PC-3 (cell line): Measurements from ENCODE around the gene KRT33A. TPM values are rescaled to one million over a fixed set of nuclear protein-coding genes. Genes with fewer than 3 reads are reported as not detected.

Source experiments
- ATAC-seq: fragments of 200-7000 bp; cut with Tn5 transposase; 2 replicates; pipeline ENCODE4 v1.9.1; 2020; ENCODE audit warnings: mild to moderate bottlenecking, moderate library complexity
- BruUV-seq: library from RNA; stranded (reverse); fragments of 400-500 nt; replicated peaks from 2 replicates; lab custom pipeline; 2021; lab: Mats Ljungman, UMichigan
- CTCF ChIA-PET: fragments of 300-600 bp; sonication (Branson Sonifier 250); formaldehyde crosslinking; loops from one replicate; lab custom pipeline; 2022; ENCODE audit warnings: antibody characterized with exemption; lab: Charles Lee
- POLR2A ChIA-PET: fragments of 300-600 bp; sonication (Branson Sonifier 250); formaldehyde crosslinking; loops from one replicate; lab custom pipeline; 2022; ENCODE audit warnings: antibody characterized with exemption; ENCODE audit not compliant: unreplicated experiment; lab: Charles Lee
- DNase-seq: peaks from one replicate; pipeline ENCODE4 v3.0.0-alpha.2; 2015
- H2AFZ ChIP-seq: fragments of 300-600 bp; sonication (generic); 2 replicates; pipeline ENCODE4 v1.6.0; 2016; ENCODE audit warnings: antibody characterized with exemption, low read length
- H3F3A ChIP-seq: fragments of 300-600 bp; sonication (generic); one replicate; pipeline ENCODE4 v1.6.0; 2017; ENCODE audit warnings: antibody characterized with exemption, low read length, control low read depth, mild to moderate bottlenecking; ENCODE audit not compliant: unreplicated experiment
- H3K27ac ChIP-seq: fragments of 300-600 bp; sonication (generic); 2 replicates; pipeline ENCODE4 v1.5.1; 2016; ENCODE audit warnings: mild to moderate bottlenecking, low read length
- H3K27me3 ChIP-seq: fragments of 300-600 bp; sonication (generic); 2 replicates; pipeline ENCODE4 v1.6.1; 2016; ENCODE audit warnings: low read length, mixed read lengths
- H3K36me3 ChIP-seq: fragments of 300-600 bp; sonication (generic); 2 replicates; pipeline ENCODE4 v1.6.1; 2016; ENCODE audit warnings: low read depth, mixed run types, low read length, mixed read lengths
- H3K4me1 ChIP-seq: fragments of 300-600 bp; sonication (generic); 2 replicates; pipeline ENCODE4 v1.5.1; 2016; ENCODE audit warnings: low read length; ENCODE audit not compliant: insufficient read depth
- H3K4me2 ChIP-seq: fragments of 300-600 bp; sonication (generic); 2 replicates; pipeline ENCODE4 v1.6.0; 2016; ENCODE audit warnings: low read length
- H3K4me3 ChIP-seq: fragments of 300-600 bp; sonication (generic); 2 replicates; pipeline ENCODE4 v1.5.1; 2016; ENCODE audit warnings: mild to moderate bottlenecking, low read length, mixed read lengths
- H3K79me2 ChIP-seq: fragments of 300-600 bp; sonication (generic); 2 replicates; pipeline ENCODE4 v1.6.1; 2017; ENCODE audit warnings: low read length, mixed read lengths
- H3K9ac ChIP-seq: fragments of 300-600 bp; sonication (generic); 2 replicates; pipeline ENCODE4 v1.6.0; 2016; ENCODE audit warnings: mild to moderate bottlenecking, low read length
- H3K9me2 ChIP-seq: fragments of 300-600 bp; sonication (generic); replicated peaks from 2 replicates; pipeline ENCODE4 v1.6.1; 2016; ENCODE audit warnings: mixed run types, low read length, mixed read lengths
- H3K9me3 ChIP-seq: fragments of 300-600 bp; sonication (generic); 2 replicates; pipeline ENCODE4 v1.6.1; 2016; ENCODE audit warnings: low read length, mixed read lengths
- H4K20me1 ChIP-seq: fragments of 300-600 bp; sonication (generic); 2 replicates; pipeline ENCODE4 v1.6.1; 2016; ENCODE audit warnings: low read length, mixed read lengths
- CTCF ChIP-seq: fragments of 300-600 bp; sonication (generic); conservative IDR thresholded peaks from 2 replicates; pipeline ENCODE4 v1.5.1; 2017; ENCODE audit warnings: antibody characterized with exemption, low read depth, mild to moderate bottlenecking, low read length
- EZH2 ChIP-seq: fragments of 300-600 bp; sonication (generic); IDR thresholded peaks from one replicate; pipeline ENCODE4 v1.6.1; 2017; ENCODE audit warnings: antibody characterized with exemption, mild to moderate bottlenecking, low read length; ENCODE audit not compliant: unreplicated experiment
- EZH2phosphoT487 ChIP-seq: fragments of 300-600 bp; sonication (generic); IDR thresholded peaks from 2 replicates; pipeline ENCODE4 v1.6.1; 2018; ENCODE audit warnings: mild to moderate bottlenecking, antibody characterized with exemption, low read length, borderline replicate concordance
- intact Hi-C: fragments of 100-400 bp; cut with micrococcal nuclease; formaldehyde crosslinking; loops from 2 replicates; pipeline ENCODE4 v1.9.0; 2023
- total RNA-seq: library from RNA; depleted of rRNA; stranded (reverse); fragments of >200 nt; gene quantifications from 2 replicates; pipeline ENCODE4 v1.2.3, GENCODE V29; 2014

Gene KRT33A
- total RNA-seq, 1 experiment from 2014 or later, result not detected

GRCh38 chr17:41369023-41369422 lies 18.4 kb upstream of the KRT33A start:
- intact Hi-C loops, result no loop called here
- no peaks in the 10 kb centered on the region for H4K20me1 ChIP-seq
- no peaks in the 10 kb centered on the region; the same call in 1 of the 2 replicates for H3K4me1 ChIP-seq
- no peak overlapping the region for H3K9ac ChIP-seq
- no peaks in the 10 kb centered on the region for H3F3A ChIP-seq
- H3K27me3 ChIP-seq, result no peaks in the 10 kb centered on the region
- ChIA-PET CTCF (no interaction called here), POLR2A (interaction anchor here (0.6 kb wide), 1 partner anchor 18 kb away, joined by 3 read pairs; no protein-coding TSS in a partner anchor)
- TF ChIP-seq CTCF, result no peak
- no peak for TF ChIP-seq EZH2phosphoT487
- no peak for TF ChIP-seq EZH2
- DNase-seq, result no peak
- no peak overlapping the region for H3K27ac ChIP-seq
- H3K9me3 ChIP-seq, result no peaks in the 10 kb centered on the region
- no peak overlapping the region for H3K4me3 ChIP-seq
- no peak overlapping the region for H3K4me2 ChIP-seq
- H3K79me2 ChIP-seq, result no peaks in the 10 kb centered on the region
- H2AFZ ChIP-seq, result no peak overlapping the region
- H3K9me2 ChIP-seq, result no peaks in the 10 kb centered on the region
- H3K36me3 ChIP-seq, result no peaks in the 10 kb centered on the region
- ATAC-seq, result no peak
- BruUV-seq, result no TSS peak

GRCh38 chr17:41367426-41368075 lies 16.9 kb upstream of the KRT33A start:
- TF ChIP-seq CTCF (no peak), EZH2 (no peak), EZH2phosphoT487 (no peak)
- DNase-seq (peak; percentile 32), ATAC-seq (no peak)
- BruUV-seq, result no TSS peak
- no peaks in the 10 kb centered on the region for H3K9me2 ChIP-seq
- H3K4me3 ChIP-seq, result no peak overlapping the region
- POLR2A ChIA-PET, result no interaction called here
- H3K4me2 ChIP-seq, result no peak overlapping the region
- H3K9ac ChIP-seq, result no peak overlapping the region
- H3K9me3 ChIP-seq, result no peaks in the 10 kb centered on the region
- H2AFZ ChIP-seq, result no peak overlapping the region
- H3K27me3 ChIP-seq, result no peaks in the 10 kb centered on the region
- no peaks in the 10 kb centered on the region for H3F3A ChIP-seq
- H3K27ac ChIP-seq, result no peak overlapping the region
- no peaks in the 10 kb centered on the region for H3K36me3 ChIP-seq
- H3K79me2 ChIP-seq, result no peaks in the 10 kb centered on the region
- CTCF ChIA-PET, result no interaction called here
- intact Hi-C loops, result no loop called here
- no peaks in the 10 kb centered on the region; the same call in 1 of the 2 replicates for H3K4me1 ChIP-seq
- no peaks in the 10 kb centered on the region for H4K20me1 ChIP-seq

GRCh38 chr17:41366070-41366469 lies 15.4 kb upstream of the KRT33A start:
- ChIA-PET CTCF (no interaction called here), POLR2A (no interaction called here)
- Histone ChIP-seq H3K27ac (no peak overlapping the region), H3K4me1 (peaks cover 7% of the 10 kb centered on the region; the same call in 1 of the 2 replicates), H3K9me3 (no peaks in the 10 kb centered on the region), H3K9ac (no peak overlapping the region), H3K4me2 (no peak overlapping the region), H3F3A (no peaks in the 10 kb centered on the region), H3K79me2 (no peaks in the 10 kb centered on the region), H3K4me3 (no peak overlapping the region), H3K36me3 (no peaks in the 10 kb centered on the region), H4K20me1 (no peaks in the 10 kb centered on the region), H3K9me2 (no peaks in the 10 kb centered on the region), H3K27me3 (no peaks in the 10 kb centered on the region), H2AFZ (no peak overlapping the region)
- intact Hi-C loops, result no loop called here
- ATAC-seq (no peak), DNase-seq (no peak)
- no TSS peak for BruUV-seq
- TF ChIP-seq CTCF (no peak), EZH2 (no peak), EZH2phosphoT487 (no peak)
